ENCODE results near the gene MCM6.

Gene MCM6

GRCh38 chr2:135791418-135792190, 84.6 kb downstream of the MCM6 start:
- Histone ChIP-seq H3K27me3 (ENCODE audit: control insufficient read depth, insufficient read depth, low read length) (no peaks in the 10 kb centered on the region), H3K27ac (ENCODE audit: low read depth, low read length) (no peak overlapping the region), H3K4me1 (ENCODE audit: control insufficient read depth, insufficient read depth, low read length) (no peaks in the 10 kb centered on the region), H3K4me3 (ENCODE audit: low read length) (no peak overlapping the region), H3K36me3 (ENCODE audit: control insufficient read depth, insufficient read depth, low read length) (peaks cover 2% of the 10 kb centered on the region), H3K9ac (ENCODE audit: low read length) (no peak overlapping the region)

- H3K36me3 ChIP-seq (ENCODE audit: control insufficient read depth, insufficient read depth, low read length): peaks cover 4% of the 10 kb centered on the region
- no peak overlapping the region for H3K9ac ChIP-seq (ENCODE audit: low read length)
- H3K27ac ChIP-seq (ENCODE audit: low read depth, low read length): no peak overlapping the region
Measured at GRCh38 chr2:135790423-135790822, 85.8 kb downstream of the MCM6 start.

More at GRCh38 chr2:135790423-135790822, 85.8 kb downstream of the MCM6 start:
- H3K27me3 ChIP-seq (ENCODE audit: control insufficient read depth, insufficient read depth, low read length): no peaks in the 10 kb centered on the region
- no peak overlapping the region for H3K4me3 ChIP-seq (ENCODE audit: low read length)
- no peaks in the 10 kb centered on the region for H3K4me1 ChIP-seq (ENCODE audit: control insufficient read depth, insufficient read depth, low read length)
